GM21717 (cell line): ENCODE measurements around the gene KCNC3.

Experiments used
- ATAC-seq: cut with Tn5 transposase; IDR thresholded peaks from one replicate; pipeline ENCODE4 v1.9.1; 2021; ENCODE audit warnings: mild to moderate bottlenecking, moderate library complexity; ENCODE audit not compliant: unreplicated experiment

The KCNC3 gene

DNA sequence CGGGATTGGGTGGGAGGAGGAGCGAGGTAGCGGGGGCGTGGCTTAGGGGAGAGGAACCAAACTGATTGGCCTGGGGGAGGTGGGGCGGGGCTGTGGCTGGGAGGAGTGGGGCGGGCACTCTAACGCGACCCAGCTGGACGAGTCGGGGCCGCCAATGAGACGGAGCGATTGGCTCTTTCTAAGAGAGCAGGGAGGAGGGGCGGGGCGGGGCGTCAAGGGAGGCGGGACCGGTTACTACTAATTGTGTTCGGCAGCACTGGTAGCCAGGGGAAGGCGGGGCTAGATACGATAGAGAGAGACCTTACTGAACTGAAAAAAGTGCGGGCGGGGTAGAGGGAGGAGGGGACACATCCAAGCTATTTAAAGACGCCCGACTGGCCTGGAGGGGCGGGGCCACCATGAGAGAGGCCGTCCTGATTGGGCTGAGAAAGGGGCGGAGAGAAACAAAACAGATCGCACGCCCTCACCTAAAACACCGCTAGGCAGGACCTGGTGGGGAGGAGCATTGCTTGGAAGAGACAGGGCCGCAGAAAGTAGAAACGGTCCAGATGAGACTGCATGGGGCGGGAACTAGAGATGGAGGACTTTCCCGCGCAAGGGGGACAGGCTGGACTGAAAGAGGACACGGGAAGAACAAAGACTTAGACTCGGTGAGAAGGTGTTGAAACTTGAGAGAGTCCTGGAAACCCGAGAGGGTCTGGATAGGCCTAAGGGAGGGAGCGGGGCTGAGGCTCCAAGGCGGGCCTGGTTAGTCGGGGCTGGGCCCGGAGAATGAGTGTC lies at the start of gene KCNC3:
Gene KCNC3, minus strand, starts transcription at position 232 of the 780 bp plus-strand sequence. CDS start 295 bp downstream, outside the sequence.
- ATAC-seq: peak; percentile 39

DNA sequence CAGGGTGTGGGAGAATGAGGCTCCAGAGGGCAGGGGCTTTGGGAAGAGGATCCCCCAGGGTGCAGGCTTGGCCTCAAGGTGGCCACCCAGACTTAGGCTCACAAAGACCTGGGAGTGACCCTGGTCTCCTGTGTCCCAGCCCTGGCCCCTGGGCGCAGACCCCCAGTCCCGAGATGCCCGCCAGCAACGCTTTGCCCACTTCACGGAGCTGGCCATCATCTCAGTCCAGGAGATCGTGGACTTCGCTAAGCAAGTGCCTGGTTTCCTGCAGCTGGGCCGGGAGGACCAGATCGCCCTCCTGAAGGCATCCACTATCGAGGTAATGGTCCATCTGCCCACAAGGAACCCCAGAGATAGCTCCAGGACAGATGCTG lies 49.7 kb upstream of the KCNC3 start:
- ATAC-seq: no peak

DNA sequence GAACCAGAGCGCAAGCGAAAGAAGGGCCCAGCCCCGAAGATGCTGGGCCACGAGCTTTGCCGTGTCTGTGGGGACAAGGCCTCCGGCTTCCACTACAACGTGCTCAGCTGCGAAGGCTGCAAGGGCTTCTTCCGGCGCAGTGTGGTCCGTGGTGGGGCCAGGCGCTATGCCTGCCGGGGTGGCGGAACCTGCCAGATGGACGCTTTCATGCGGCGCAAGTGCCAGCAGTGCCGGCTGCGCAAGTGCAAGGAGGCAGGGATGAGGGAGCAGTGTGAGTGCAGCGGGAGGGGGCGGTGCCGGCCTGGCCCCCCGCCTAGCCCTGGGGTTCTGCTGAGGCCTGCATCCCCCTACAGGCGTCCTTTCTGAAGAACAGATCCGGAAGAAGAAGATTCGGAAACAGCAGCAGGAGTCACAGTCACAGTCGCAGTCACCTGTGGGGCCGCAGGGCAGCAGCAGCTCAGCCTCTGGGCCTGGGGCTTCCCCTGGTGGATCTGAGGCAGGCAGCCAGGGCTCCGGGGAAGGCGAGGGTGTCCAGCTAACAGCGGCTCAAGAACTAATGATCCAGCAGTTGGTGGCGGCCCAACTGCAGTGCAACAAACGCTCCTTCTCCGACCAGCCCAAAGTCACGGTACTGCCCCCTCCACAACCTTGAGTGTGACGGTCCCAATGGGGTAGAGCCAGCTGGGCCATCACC lies 49.1 kb upstream of the KCNC3 start:
- ATAC-seq: no peak

DNA sequence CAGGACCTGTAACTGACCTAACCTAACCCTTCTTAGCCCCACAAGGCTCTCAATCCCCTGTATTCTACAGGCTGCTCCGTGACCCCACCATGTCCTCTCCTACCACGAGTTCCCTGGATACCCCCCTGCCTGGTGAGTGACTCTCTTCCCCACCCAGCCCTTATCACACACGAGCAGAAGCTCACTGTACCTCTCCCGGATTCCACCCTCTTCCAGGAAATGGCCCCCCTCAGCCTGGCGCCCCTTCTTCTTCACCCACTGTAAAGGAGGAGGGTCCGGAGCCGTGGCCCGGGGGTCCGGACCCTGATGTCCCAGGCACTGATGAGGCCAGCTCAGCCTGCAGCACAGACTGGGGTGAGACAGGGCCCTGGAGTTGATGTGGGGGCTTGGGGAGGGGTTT lies 48.3 kb upstream of the KCNC3 start:
- no peak for ATAC-seq

DNA sequence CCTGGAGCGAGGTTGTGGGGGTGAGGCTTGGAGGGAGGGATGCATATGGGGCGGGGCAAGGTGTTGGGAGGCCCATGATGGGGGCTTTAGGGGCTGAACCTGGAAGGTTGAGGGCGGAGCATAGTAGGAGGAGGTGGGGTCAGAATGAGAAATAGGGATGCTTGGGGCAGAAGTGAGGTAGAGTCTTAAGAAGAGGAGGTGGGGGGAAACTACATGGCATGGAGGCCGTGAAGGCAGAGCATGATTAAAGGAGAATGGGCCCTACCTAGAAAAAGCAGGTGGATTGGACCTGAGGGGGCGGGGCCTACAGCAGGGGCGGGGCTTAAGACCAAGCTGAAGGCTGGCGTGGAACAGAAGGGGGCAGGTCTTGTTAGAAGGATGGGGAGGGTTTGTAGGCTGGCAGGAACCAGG lies 47.9 kb upstream of the KCNC3 start:
- ATAC-seq: no peak

DNA sequence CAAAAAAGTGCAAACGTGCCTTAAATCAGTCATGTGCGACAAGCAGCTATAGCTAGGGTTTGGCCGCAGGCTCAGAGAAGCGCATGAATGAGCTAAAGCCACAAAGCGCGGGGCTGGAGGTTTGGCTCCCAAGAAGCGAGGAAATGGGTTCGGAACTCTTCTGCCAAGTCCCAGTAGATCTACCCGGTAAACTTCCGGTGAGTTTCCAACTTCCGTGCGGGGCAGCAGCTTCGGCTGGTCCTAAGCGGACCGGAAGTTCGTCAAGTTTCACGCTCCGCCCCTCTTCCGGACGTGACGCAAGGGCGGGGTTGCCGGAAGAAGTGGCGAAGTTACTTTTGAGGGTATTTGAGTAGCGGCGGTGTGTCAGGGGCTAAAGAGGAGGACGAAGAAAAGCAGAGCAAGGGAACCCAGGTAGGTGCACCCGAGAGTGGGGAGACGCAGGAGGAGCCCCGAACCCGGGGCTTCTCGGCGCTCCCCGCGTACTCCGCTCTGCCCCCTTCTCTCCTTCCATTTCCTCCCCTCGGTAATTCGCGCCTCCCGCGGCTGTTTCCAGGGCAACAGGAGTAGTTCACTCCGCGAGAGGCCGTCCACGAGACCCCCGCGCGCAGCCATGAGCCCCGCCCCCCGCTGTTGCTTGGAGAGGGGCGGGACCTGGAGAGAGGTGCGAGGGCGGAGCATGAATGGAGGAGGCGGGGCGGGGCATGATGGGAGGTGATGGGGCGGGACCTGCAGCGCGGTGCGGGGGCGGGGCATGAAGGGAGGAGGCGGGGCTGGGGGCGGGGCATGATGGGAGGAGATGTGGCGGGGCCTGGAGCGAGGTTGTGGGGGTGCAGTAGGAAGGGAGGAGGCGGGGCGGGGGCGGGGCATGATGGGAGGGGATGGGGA lies 47.2 kb upstream of the KCNC3 start, which contains the start of gene NR1H2:
Gene NR1H2, plus strand, starts transcription at position 292 of the 885 bp plus-strand sequence. CDS start 1,149 bp downstream, outside the sequence.
- peak; percentile 77 for ATAC-seq

DNA sequence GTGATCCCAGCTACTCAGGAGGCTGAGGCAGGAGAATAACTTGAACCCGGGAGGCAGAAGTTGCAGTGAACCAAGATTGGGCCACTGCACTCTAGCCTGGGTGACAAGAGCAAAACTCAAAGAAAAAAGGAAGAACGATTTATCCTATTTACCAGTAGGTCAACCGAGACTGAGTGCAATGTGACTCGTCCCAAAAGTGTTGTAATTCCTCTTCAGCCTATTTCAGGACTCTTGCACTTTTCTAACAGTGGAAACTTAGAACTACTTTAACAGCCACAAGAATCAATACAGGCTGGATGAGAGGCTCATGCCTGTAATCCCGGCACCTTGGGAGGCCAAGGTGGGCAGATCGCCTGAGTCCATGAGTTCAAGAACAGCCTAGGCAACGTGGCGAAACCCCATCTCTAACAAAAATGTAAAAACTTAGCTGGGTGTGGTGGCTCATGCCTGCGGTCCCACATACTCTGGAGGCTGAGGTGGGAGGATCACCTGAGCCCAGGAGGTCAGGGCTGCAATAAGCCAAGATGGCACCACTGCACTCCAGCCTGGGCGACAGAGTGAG lies 42.8 kb upstream of the KCNC3 start:
- no peak for ATAC-seq

DNA sequence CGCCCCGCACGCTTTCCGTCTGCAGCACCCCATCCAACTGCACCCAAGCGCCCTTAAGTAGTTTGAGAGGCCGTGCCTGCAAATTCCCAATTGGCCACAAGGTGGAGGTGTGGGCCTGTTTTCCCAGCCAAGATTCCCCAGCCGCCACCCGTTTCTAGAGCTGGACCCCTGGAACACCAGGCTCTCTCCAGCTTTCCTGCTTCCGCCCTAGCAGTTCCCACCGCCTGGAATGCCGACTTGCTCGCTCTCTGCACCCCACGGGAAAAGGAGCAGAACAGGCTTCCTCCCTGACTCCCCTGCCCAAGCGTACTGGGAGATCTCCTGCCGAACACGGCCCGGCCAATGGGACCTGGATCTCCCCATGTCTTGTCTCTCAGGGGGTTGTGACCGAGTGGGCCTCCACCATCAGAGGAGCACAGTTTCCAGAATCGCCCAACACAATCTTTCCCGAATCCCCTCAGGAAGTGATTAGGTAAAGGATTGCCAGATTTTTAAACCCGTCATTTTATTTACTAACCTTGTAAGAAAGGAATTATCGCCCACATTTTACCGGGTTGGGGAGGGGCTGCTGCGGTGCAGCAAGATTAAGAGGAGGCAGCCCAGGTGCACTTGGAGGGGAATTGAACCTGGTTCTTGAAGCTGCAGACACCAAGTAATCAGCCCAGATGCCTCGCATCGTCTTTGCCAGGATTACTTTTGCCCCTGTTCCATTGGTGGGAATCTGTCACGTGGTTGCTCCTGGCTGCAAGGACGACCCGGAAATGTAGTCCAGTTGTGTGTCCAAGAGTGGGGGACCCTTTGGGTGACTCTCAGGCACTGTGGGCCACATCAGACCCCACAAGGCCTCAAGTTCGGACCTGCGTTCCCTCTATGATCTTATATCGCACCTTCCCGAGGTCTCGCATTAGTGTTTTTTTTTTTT lies 39.7 kb upstream of the KCNC3 start:
- no peak for ATAC-seq

DNA sequence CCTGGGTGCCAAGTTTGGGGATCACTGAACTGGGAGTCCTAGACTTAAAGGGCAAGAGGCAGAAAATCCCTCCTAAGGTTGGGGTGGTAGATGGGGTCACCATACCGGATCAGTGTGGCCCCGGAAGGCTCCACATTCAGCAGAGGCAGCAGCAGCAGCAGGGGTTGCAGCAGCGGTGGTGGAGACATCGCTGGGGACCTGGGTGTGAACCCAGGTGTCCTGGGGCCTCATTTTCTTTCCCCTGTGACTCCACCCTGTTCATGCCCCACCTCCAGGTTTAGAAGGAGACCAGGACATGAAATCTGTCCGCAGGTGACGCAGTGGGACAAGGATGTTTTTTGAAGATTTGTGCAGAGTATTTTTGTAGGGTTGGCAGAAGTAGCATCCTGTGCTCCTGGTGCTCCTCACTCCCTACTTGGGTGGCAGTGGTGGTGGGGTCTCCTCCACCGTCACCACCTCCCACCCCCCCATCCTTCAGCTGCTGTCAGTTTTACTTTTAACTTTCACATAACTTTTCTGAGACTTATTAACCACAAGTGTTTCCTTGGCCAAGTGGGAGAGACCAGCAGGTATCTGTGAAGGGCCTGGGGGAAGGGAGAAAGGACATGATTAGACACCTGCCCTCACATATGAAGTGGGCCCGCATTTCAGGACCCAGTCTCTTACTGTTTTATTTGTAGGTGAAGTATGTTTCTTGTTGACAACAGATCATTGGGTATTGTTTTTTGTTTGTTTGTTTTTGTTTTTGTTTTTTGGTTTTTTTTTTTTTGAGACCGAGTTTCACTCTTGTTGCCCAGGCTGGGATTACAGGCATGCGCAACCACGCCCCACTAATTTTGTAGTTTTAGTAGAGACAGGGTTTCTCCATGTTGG lies 36.5 kb upstream of the KCNC3 start, which contains the start of gene NAPSA:
Gene NAPSA, minus strand, starts transcription at position 206 of the 873 bp plus-strand sequence. Its CDS starts 18 bp downstream, at position 188.
- no peak for ATAC-seq

DNA sequence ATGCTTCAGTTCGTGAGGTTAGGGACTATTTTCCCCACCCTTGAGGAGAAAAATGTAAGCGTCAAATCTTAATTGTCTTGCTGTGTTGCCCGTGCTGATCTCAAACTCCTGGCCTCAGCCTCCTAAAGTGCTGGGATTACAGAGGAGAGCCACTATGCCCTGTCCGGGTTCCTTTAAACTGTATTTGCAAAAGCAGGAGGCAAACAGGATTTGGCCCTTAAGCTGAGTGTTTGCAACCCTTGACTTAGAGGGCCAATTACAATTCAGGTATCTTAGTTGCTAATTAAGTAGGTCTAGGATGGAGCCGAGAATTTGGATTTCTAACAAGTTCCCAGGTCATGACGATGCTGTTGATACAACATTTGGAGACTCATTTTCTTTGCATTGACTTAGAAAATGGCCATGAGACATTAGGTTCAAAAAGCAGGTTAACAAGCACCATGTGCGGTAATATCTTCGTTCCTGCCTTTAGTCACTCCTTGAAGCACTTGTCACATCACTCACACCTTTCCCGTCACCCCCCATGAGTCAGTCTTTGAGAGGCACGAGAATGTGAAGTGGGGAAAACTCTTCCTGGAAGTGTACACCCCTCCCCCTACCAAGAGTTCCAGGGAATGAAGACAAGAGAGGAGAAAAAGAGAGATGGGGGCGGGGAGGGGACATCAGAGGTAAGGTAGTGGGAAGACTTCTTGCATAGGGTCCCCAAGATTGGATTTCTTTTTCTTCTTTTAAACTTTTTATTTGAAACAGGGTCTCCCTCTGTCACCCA lies 33.7 kb upstream of the KCNC3 start:
- ATAC-seq: no peak

DNA sequence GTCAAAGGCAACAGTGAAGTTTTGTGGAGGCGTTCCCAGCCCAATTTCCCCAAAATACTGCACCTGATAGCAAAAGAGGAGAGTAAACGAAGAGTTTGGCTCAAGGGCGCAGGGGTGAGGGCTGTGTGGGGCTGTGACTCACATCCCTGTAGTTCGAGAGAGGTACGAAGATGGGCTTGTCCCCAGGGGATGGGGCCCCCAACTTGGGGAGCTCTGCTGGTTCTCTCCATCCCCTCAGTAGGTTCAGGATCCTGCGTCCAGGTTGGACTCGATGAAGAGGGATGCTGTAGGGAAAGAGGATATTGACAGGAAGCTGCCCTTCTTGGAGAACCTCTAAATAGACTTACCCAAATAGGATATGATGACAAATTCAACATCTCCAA lies 32.8 kb upstream of the KCNC3 start:
- no peak for ATAC-seq

DNA sequence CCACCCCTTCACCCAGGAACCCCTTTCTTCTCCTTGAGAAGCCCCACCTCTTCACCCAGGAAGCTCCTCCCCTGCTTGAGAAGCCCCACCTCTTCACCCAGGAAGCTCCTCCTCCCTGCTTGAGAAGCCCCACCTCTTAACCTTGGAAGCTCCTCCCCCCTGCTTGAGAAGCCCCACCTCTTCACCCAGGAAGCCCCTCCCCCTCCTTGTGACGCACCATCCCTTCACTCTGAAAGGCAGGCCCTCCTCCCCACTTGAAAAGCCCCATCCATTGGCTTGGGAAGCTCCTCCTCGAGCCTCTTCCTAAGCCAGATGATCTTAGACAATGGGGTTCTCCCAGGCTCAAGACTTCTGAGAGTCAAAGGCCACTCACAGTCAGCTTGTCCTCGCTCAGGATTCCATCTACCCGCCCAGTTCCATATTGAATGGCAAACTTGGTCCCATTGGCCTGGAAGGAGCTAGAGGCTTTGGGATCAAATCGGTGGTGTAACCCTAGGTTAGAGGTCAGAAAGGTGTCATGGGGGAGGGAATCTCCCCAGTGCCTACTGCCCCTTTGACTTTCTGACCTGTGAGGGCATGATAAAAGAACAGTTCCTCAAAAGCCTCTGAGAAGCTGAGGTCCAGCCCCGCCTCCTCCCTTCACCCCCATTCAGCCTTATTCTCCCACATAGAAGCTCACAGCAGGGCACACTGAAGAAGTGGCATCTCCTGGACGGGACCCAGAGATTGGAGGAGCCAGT lies 32.3 kb upstream of the KCNC3 start:
- ATAC-seq: no peak

DNA sequence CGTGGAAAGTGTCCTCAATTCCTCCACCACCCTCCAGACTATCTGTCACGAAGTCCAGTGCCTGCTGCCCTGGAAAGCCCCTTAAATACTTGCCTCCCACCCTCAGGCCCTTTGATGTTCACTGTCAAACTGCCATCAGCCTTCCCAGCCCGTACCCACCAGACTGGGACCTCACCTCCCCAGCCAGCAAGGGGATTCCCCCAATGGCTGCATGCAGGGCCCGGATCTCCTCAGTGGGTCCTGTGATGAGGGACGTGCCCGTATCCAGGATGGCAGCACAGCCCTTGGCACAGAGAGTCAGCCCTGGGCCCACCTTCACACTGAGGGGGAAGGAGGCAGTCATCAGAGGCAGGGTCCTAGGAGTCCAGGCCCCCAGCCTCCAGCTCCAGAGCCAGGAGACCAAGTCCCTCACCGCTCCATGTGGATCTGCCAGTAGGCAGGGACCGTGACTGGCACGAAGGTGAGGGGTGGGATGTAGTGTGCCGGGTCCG lies 30.2 kb upstream of the KCNC3 start:
- no peak for ATAC-seq

DNA sequence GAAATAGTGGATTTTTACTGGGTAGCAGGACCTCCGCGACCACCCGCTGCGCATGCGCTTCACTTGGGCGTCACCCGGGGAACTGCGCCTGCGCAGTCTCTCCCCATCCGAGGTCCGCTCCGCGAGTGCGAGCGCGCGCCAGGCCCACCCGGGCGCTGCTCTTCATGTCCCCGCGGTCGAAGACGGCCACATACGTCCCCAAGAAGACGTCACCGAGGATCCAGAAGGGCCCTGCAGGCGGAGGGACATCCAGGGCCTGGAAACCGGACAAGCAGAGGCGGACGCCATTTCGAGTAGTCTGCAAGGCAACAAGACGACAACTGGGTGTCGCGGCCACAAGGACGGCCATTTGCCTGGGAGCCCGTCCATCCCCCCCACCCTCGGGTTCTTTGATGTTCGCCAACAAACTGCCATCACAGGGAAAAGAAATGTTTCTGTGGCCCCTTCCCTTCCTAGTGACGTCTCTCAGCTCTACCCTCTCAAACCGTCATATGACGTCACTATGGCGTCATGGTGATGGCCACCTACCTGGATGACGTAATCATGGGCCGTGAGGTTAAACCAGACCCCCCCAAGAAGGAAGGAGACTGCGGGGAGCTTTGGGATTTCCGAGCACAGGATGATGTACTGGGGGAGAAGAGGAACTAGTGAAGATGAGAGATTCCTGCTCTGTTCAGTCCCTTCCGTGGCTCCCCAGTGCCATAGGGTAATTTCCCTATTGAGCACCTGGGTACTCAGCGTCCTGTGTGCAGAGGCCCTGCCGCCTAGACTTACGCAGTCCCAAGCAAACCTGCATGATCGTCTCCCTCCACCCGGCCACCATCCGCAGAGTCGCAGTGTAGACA lies 29.5 kb upstream of the KCNC3 start:
- no peak for ATAC-seq

DNA sequence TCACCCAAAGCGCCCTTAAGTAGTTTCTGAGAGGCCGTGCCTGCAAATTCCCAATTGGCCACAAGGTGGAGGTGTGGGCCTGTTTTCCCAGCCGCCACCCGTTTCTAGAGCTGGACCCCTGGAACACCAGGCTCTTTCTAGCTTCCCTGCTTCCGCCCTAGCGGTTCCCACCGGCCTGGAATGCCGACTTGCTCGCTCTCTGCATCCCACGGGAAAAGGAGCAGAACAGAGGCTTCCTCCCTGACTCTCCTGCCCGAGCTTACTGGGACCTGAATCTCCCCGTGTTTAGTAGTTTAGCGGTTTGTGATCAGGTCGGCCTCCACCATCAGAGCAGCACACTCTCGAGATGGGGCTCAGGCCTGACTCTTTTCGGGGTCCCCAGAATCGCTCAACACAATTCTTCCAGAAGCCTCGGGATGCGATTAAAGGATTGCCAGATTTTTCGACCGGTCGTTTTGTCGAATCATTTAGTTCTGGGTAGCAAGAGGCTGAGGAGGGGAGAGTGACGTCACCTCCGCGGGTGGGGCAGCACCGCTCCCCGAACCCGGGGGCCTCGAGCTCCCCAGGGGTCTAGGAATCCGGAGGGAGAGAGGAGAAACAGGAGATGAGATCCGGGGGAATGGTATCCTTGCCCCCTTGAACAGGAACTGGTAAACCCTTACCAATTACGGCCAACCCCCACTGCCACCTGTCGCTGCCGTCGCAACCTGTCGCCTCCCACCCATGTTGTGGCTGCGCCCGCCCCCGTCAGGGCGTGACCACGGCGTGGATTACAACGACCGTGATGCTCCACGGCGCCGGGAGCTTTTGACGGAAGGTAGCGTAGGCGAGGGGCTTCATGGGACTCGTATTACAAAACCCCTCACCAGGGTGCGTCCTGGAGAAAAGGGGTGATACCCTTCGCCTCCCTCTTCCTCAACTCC lies 28.3 kb upstream of the KCNC3 start:
- peak; percentile 57 for ATAC-seq
